Keratinocyte (primary cell): Measurements from ENCODE around the gene PTBP2. TPM values are rescaled to one million over a fixed set of nuclear protein-coding genes. Genes with fewer than 3 reads are reported as not detected.

Source experiments
- DNase-seq: peaks from one replicate; pipeline ENCODE4 v3.0.0-alpha.2; 2011; ENCODE audit warnings: low read depth, missing footprints, low spot score
- FAIRE-seq: peaks from 2 replicates; lab custom pipeline; 2011; peaks lifted over from hg19 to GRCh38; lab: Jason Lieb, UNC
- H2AFZ ChIP-seq: 2 replicates; pipeline ENCODE4 v1.6.0; 2012; ENCODE audit warnings: low read length, control low read depth, inconsistent platforms; ENCODE audit not compliant: control insufficient read depth
- H3K27ac ChIP-seq: 2 replicates; pipeline ENCODE4 v1.5.1; 2011; ENCODE audit warnings: low read length; ENCODE audit not compliant: control insufficient read depth, insufficient read depth
- H3K27me3 ChIP-seq: 3 replicates; pipeline ENCODE4 v1.6.0; 2011; ENCODE audit warnings: low read length; ENCODE audit not compliant: control insufficient read depth, insufficient read depth; ENCODE audit errors: extremely low read depth
- H3K36me3 ChIP-seq, 2 experiments: 2 replicates in 1 of 2; 3 replicates in 1 of 2; pipeline ENCODE4 v1.5.1; 2011; ENCODE audit warnings: low read length in 2 of 2, mild to moderate bottlenecking in 1 of 2; ENCODE audit not compliant: control insufficient read depth in 2 of 2, insufficient read depth in 2 of 2; ENCODE audit errors: extremely low read depth in 1 of 2
- H3K4me1 ChIP-seq: 3 replicates; pipeline ENCODE4 v1.5.1; 2011; ENCODE audit warnings: low read length; ENCODE audit not compliant: control insufficient read depth, insufficient read depth; ENCODE audit errors: extremely low read depth
- H3K4me2 ChIP-seq: 3 replicates; pipeline ENCODE4 v1.6.0; 2011; ENCODE audit warnings: low read depth, low read length; ENCODE audit not compliant: control insufficient read depth, insufficient read depth; ENCODE audit errors: extremely low read depth
- H3K4me3 ChIP-seq, 3 experiments: fragments of 200-600 bp in 1 of 3; sonication (generic) in 1 of 3; 2 replicates in 2 of 3; 3 replicates in 1 of 3; pipeline ENCODE4 v1.5.1; 2011 to 2016; ENCODE audit warnings: low read length in 3 of 3, mild to moderate bottlenecking in 3 of 3, control low read depth in 2 of 3, inconsistent platforms in 1 of 3, low read depth in 1 of 3, mixed read lengths in 1 of 3, mixed run types in 1 of 3, moderate library complexity in 1 of 3; ENCODE audit not compliant: control insufficient read depth in 2 of 3, insufficient read depth in 2 of 3; ENCODE audit errors: extremely low read depth in 1 of 3
- H3K79me2 ChIP-seq: 2 replicates; pipeline ENCODE4 v1.6.0; 2012; ENCODE audit warnings: low read length; ENCODE audit not compliant: control insufficient read depth, insufficient read depth
- H3K9ac ChIP-seq: 3 replicates; pipeline ENCODE4 v1.6.0; 2011; ENCODE audit warnings: low read length; ENCODE audit not compliant: control insufficient read depth, insufficient read depth; ENCODE audit errors: extremely low read depth
- H3K9me1 ChIP-seq: 3 replicates; pipeline ENCODE4 v1.6.0; 2011; ENCODE audit warnings: low read length; ENCODE audit not compliant: control insufficient read depth, insufficient read depth; ENCODE audit errors: extremely low read depth
- H3K9me3 ChIP-seq: 2 replicates; pipeline ENCODE4 v1.5.1; 2012; ENCODE audit warnings: low read depth, low read length; ENCODE audit not compliant: control insufficient read depth
- H4K20me1 ChIP-seq: 3 replicates; pipeline ENCODE4 v1.6.0; 2011; ENCODE audit warnings: low read length; ENCODE audit not compliant: control insufficient read depth, insufficient read depth; ENCODE audit errors: extremely low read depth
- CTCF ChIP-seq, 3 experiments: IDR thresholded peaks in 1 of 3; conservative IDR thresholded peaks in 1 of 3; optimal IDR thresholded peaks in 1 of 3; 2 replicates in 2 of 3; 3 replicates in 1 of 3; pipeline versions ENCODE3 to v1.5.1; 2011; ENCODE audit warnings: low read length in 3 of 3, mild to moderate bottlenecking in 3 of 3, moderate library complexity in 2 of 3, control low read depth in 1 of 3, inconsistent platforms in 1 of 3; ENCODE audit not compliant: insufficient read depth in 2 of 3; ENCODE audit errors: extremely low read depth in 1 of 3
- EZH2 ChIP-seq: IDR thresholded peaks from one replicate; pipeline ENCODE4 v1.6.1; 2012; ENCODE audit warnings: inconsistent platforms, mild to moderate bottlenecking, low read length, moderate library complexity
- dilution Hi-C: fragments of 300-500 bp; cut with MboI; formaldehyde crosslinking; loops from one replicate; pipeline ENCODE4 v1.7.0; 2020; ENCODE audit warnings: low sequenced_read_pairs; ENCODE audit not compliant: extremely low pct_ligation_motif_present
- polyA plus RNA-seq, 5 experiments: library from polyadenylated mRNA; depleted of rRNA in 3 of 5; stranded (reverse) in 3 of 5; stranded (forward) in 1 of 5; unstranded in 1 of 5; fragments of >200 nt; gene quantifications; 1 replicate in 1 of 5; 2 replicates in 3 of 5; 3 replicates in 1 of 5; pipeline versions ENCODE4 v1.2.1 to v1.2.3, GENCODE V29; 2011 to 2012; ENCODE audit warnings: missing spikeins in 2 of 5, low read depth in 1 of 5, low replicate concordance in 1 of 5

PTBP2 gene
- polyA plus RNA-seq, 1 donor (not counting 4 experiments of a cell fraction or from before 2014, with no cell fraction given) = 9.5 TPM

- H3K4me2 ChIP-seq = no peak overlapping the region
- no peaks in the 10 kb centered on the region for H3K4me1 ChIP-seq
- H4K20me1 ChIP-seq = no peaks in the 10 kb centered on the region
- dilution Hi-C loops = no loop called here
- no peak overlapping the region for H3K27ac ChIP-seq
- no peak for DNase-seq
- no peak for FAIRE-seq
- no peak overlapping the region for H2AFZ ChIP-seq
- H3K4me3 ChIP-seq = no peak overlapping the region
- TF ChIP-seq CTCF (optimal IDR thresholded peaks at IDR 0.05 in 1 of 3, IDR thresholded peaks at IDR 0.05 in 1 of 3, conservative IDR thresholded peaks at IDR 0.05 in 1 of 3; ENCODE audit: extremely low read depth in 1 of 3, insufficient read depth in 2 of 3, low read length in 3 of 3) (no peak), EZH2 (no peak)
- no peaks in the 10 kb centered on the region for H3K9me3 ChIP-seq
- no peaks in the 10 kb centered on the region for H3K36me3 ChIP-seq
- H3K9ac ChIP-seq = no peak overlapping the region
- H3K79me2 ChIP-seq = no peaks in the 10 kb centered on the region
- H3K9me1 ChIP-seq = no peaks in the 10 kb centered on the region
- no peaks in the 10 kb centered on the region for H3K27me3 ChIP-seq
Observed at GRCh38 chr1:96820671-96821070, 99.1 kb downstream of the PTBP2 start.

- Histone ChIP-seq H3K9me1 (no peaks in the 10 kb centered on the region), H3K4me2 (no peak overlapping the region), H3K27me3 (no peaks in the 10 kb centered on the region), H3K4me3 (no peak overlapping the region), H3K9ac (no peak overlapping the region), H3K79me2 (no peaks in the 10 kb centered on the region), H3K4me1 (no peaks in the 10 kb centered on the region), H4K20me1 (no peaks in the 10 kb centered on the region), H3K27ac (no peak overlapping the region), H3K9me3 (no peaks in the 10 kb centered on the region), H3K36me3 (no peaks in the 10 kb centered on the region), H2AFZ (no peak overlapping the region)
- dilution Hi-C loops = no loop called here
- DNase-seq = no peak
- no peak for FAIRE-seq
- TF ChIP-seq EZH2 (no peak), CTCF (optimal IDR thresholded peaks at IDR 0.05 in 1 of 3, IDR thresholded peaks at IDR 0.05 in 1 of 3, conservative IDR thresholded peaks at IDR 0.05 in 1 of 3; ENCODE audit: extremely low read depth in 1 of 3, insufficient read depth in 2 of 3, low read length in 3 of 3) (no peak)
Observed at GRCh38 chr1:96825231-96825630, 103.6 kb downstream of the PTBP2 start.
